Mucosa of descending colon (tissue), 3 donors: ENCODE results near the gene MAGEA11. TPM values are rescaled to one million over a fixed set of nuclear protein-coding genes. Genes with fewer than 3 reads are reported as not detected.
A peak's percentile ranks its signal among the peaks of the same experiment; 100 is the strongest.

Experiments
- ATAC-seq: fragments of 200-7000 bp; cut with Tn5 transposase; one replicate; pipeline ENCODE4 v1.9.1; 2020; ENCODE audit warnings: mild to moderate bottlenecking, moderate library complexity
- DNase-seq, 3 donors: peaks; one replicate each; pipeline ENCODE4 v3.0.0-alpha.2; 2020
- H3K36me3 ChIP-seq: fragments of 200-600 bp; one replicate; pipeline ENCODE4 v1.8.0; 2021; ENCODE audit warnings: low read depth, mild to moderate bottlenecking
- H3K4me1 ChIP-seq: fragments of 200-600 bp; one replicate; pipeline ENCODE4 v1.8.0; 2021; ENCODE audit warnings: low read depth, mild to moderate bottlenecking
- H3K4me3 ChIP-seq: fragments of 200-600 bp; one replicate; pipeline ENCODE4 v1.8.0; 2021; ENCODE audit warnings: mild to moderate bottlenecking
- H3K9me3 ChIP-seq: fragments of 200-600 bp; one replicate; pipeline ENCODE4 v1.8.0; 2021; ENCODE audit warnings: mild to moderate bottlenecking
- CTCF ChIP-seq: fragments of 200-600 bp; IDR thresholded peaks from one replicate; pipeline ENCODE4 v1.8.0; 2022; ENCODE audit warnings: antibody characterized with exemption, mild to moderate bottlenecking
- intact Hi-C, 2 donors: fragments of 100-400 bp; cut with DNase I in 1 of 2; cut with micrococcal nuclease in 1 of 2; formaldehyde crosslinking; loops; one replicate each; pipeline versions ENCODE4 v1.11.0 to v1.11.1; 2022; cut with DNase I, micrococcal nuclease
- total RNA-seq, 3 donors: library from RNA; stranded (reverse); fragmentation: NEBNext Ultra II Directional in 2 of 3; extraction: Animal tissue kit (Norgen Biotek cat#: 25700) in 2 of 3; gene quantifications; one replicate each; pipeline versions ENCODE4 v1.2.1 to v1.2.4, GENCODE V29; 2021 to 2023
- donor health status: DM: no; HTN: no; CAD: no; lungs with moderate emphysema.
- donor health status: DM: no; HTN: no; CAD: no.
- donor health status: DM: no; HTN: yes; CAD: no.

MAGEA11 gene
- total RNA-seq, 3 donors from 2014 or later = not detected

- H3K4me3 ChIP-seq = no peak overlapping the region
- ATAC-seq = no peak
- intact Hi-C loops = no loop called here
- H3K36me3 ChIP-seq = no peaks in the 10 kb centered on the region
- no peaks in the 10 kb centered on the region for H3K4me1 ChIP-seq
- no peaks in the 10 kb centered on the region for H3K9me3 ChIP-seq
- DNase-seq = no peak
- no peak for TF ChIP-seq CTCF
These were observed 12.1 kb upstream of the MAGEA11 start for GRCh38 chrX:149699761-149700160.

- intact Hi-C loops = no loop called here
- H3K4me1 ChIP-seq = no peaks in the 10 kb centered on the region
- DNase-seq (no peak), ATAC-seq (no peak)
- no peaks in the 10 kb centered on the region for H3K9me3 ChIP-seq
- H3K36me3 ChIP-seq = no peaks in the 10 kb centered on the region
- TF ChIP-seq CTCF = no peak
- H3K4me3 ChIP-seq = no peak overlapping the region
These were observed 7.2 kb upstream of the MAGEA11 start for GRCh38 chrX:149704664-149705063.

GRCh38 chrX:149707147-149707901 is 4.5 kb upstream of the MAGEA11 start:
- H3K36me3 ChIP-seq = no peaks in the 10 kb centered on the region
- peak; percentile 73 for ATAC-seq
- intact Hi-C loops = no loop called here
- TF ChIP-seq CTCF = no peak
- H3K9me3 ChIP-seq = no peaks in the 10 kb centered on the region
- H3K4me3 ChIP-seq = no peak overlapping the region
- no peaks in the 10 kb centered on the region for H3K4me1 ChIP-seq
- DNase-seq = peak in 1 of 3 donors; percentile 15

- no peaks in the 10 kb centered on the region for H3K9me3 ChIP-seq
- intact Hi-C loops = no loop called here
- no peak for DNase-seq
- no peaks in the 10 kb centered on the region for H3K4me1 ChIP-seq
- no peak overlapping the region for H3K4me3 ChIP-seq
- H3K36me3 ChIP-seq = no peaks in the 10 kb centered on the region
- no peak for ATAC-seq
- no peak for TF ChIP-seq CTCF
These were observed 971 bp downstream of the MAGEA11 start for GRCh38 chrX:149712831-149713230.

GRCh38 chrX:149713279-149714050 is 1.6 kb downstream of the MAGEA11 start:
- Histone ChIP-seq H3K9me3 (no peaks in the 10 kb centered on the region), H3K4me3 (no peak overlapping the region), H3K36me3 (no peaks in the 10 kb centered on the region), H3K4me1 (no peaks in the 10 kb centered on the region)
- intact Hi-C loops = no loop called here
- no peak for TF ChIP-seq CTCF
- DNase-seq (no peak), ATAC-seq (no peak)
